ENCODE results near the gene ADARB1. TPM values are rescaled to one million over a fixed set of nuclear protein-coding genes. Genes with fewer than 3 reads are reported as not detected.

Gene ADARB1
- total RNA-seq, 2 experiments from 2014 or later = 6.6 to 20.5 TPM

- H3K79me2 ChIP-seq (ENCODE audit: insufficient read depth, low read depth, low read length) = no peaks in the 10 kb centered on the region
- no peak overlapping the region for H3K4me3 ChIP-seq (ENCODE audit: low read depth, low read length, poor library complexity, severe bottlenecking)
- DNase-seq (ENCODE audit: low spot score) = no peak
- POLR2A ChIA-PET = interaction anchor here (0.6 kb wide), 1 partner anchor 17 kb away, joined by 6 read pairs; no protein-coding TSS in a partner anchor
- no peak for TF ChIP-seq CTCF (conservative IDR thresholded peaks at IDR 0.05; ENCODE audit: low read length)
- TF ChIP-seq EZH2phosphoT487 (IDR thresholded peaks at IDR 0.05; ENCODE audit: borderline replicate concordance, low read depth, low read length) = no peak
- intact Hi-C loops (cut with micrococcal nuclease; ENCODE audit: unreplicated experiment) = no loop called here
- BruUV-seq (replicated peaks) = no TSS peak
- H3K9me3 ChIP-seq (ENCODE audit: low read length) = no peaks in the 10 kb centered on the region
- no peak overlapping the region for H3K27ac ChIP-seq (ENCODE audit: low read depth, low read length, poor library complexity, severe bottlenecking)
- no peak overlapping the region for H3K4me2 ChIP-seq (ENCODE audit: low read length)
- no peaks in the 10 kb centered on the region for H4K20me1 ChIP-seq (ENCODE audit: insufficient read depth, low read length)
- peaks cover 7% of the 10 kb centered on the region for H3K4me1 ChIP-seq (ENCODE audit: insufficient read depth, low read length, poor library complexity, severe bottlenecking)
- H3K9me2 ChIP-seq (ENCODE audit: insufficient read depth, low read length) = no peaks in the 10 kb centered on the region
- no peaks in the 10 kb centered on the region for H3K36me3 ChIP-seq (ENCODE audit: insufficient read depth, low read length)
- H2AFZ ChIP-seq (ENCODE audit: low read length) = no peak overlapping the region
- CTCF ChIA-PET (ENCODE audit: unreplicated experiment) = no interaction called here
Observed at GRCh38 chr21:45254460-45254930, 180.1 kb downstream of the ADARB1 start.

- no peak overlapping the region for H3K27ac ChIP-seq (ENCODE audit: low read depth, low read length, poor library complexity, severe bottlenecking)
- ChIA-PET POLR2A (no interaction called here), CTCF (ENCODE audit: unreplicated experiment) (no interaction called here)
- H2AFZ ChIP-seq (ENCODE audit: low read length) = no peak overlapping the region
- no peaks in the 10 kb centered on the region for H3K79me2 ChIP-seq (ENCODE audit: insufficient read depth, low read depth, low read length)
- H3K4me1 ChIP-seq (ENCODE audit: insufficient read depth, low read length, poor library complexity, severe bottlenecking) = peaks cover 7% of the 10 kb centered on the region
- no TSS peak for BruUV-seq (replicated peaks)
- no peaks in the 10 kb centered on the region for H4K20me1 ChIP-seq (ENCODE audit: insufficient read depth, low read length)
- no peaks in the 10 kb centered on the region for H3K9me3 ChIP-seq (ENCODE audit: low read length)
- TF ChIP-seq CTCF (conservative IDR thresholded peaks at IDR 0.05; ENCODE audit: low read length) (no peak), EZH2phosphoT487 (IDR thresholded peaks at IDR 0.05; ENCODE audit: borderline replicate concordance, low read depth, low read length) (no peak)
- DNase-seq (ENCODE audit: low spot score) = peak; percentile 76
- no peaks in the 10 kb centered on the region for H3K9me2 ChIP-seq (ENCODE audit: insufficient read depth, low read length)
- H3K4me2 ChIP-seq (ENCODE audit: low read length) = peak overlapping the region; percentile 24
- H3K36me3 ChIP-seq (ENCODE audit: insufficient read depth, low read length) = no peaks in the 10 kb centered on the region
- intact Hi-C loops (cut with micrococcal nuclease; ENCODE audit: unreplicated experiment) = no loop called here
- H3K4me3 ChIP-seq (ENCODE audit: low read depth, low read length, poor library complexity, severe bottlenecking) = no peak overlapping the region
Observed at GRCh38 chr21:45255381-45256020, 181.1 kb downstream of the ADARB1 start.

All from OCI-LY7 (cell line).